Hepatocyte (in vitro differentiated cells): ENCODE data around the gene NKX1-1. TPM values are rescaled to one million over a fixed set of nuclear protein-coding genes. Genes with fewer than 3 reads are reported as not detected.

Experiments used
- DNase-seq: peaks from one replicate; pipeline ENCODE4 v3.0.0-alpha.2; 2016; ENCODE audit warnings: low spot score
- H2AFZ ChIP-seq: fragments of 200-600 bp; sonication (generic); 2 replicates; pipeline ENCODE4 v1.6.0; 2016; ENCODE audit warnings: antibody characterized with exemption, mild to moderate bottlenecking
- H3K27ac ChIP-seq: fragments of 200-600 bp; sonication (generic); 2 replicates; pipeline ENCODE4 v1.5.1; 2016; ENCODE audit warnings: mild to moderate bottlenecking
- H3K27me3 ChIP-seq: fragments of 200-600 bp; sonication (generic); 2 replicates; pipeline ENCODE4 v1.6.1; 2016
- H3K36me3 ChIP-seq: fragments of 200-600 bp; sonication (generic); replicated peaks from 2 replicates; pipeline ENCODE4 v1.5.1; 2016; ENCODE audit warnings: low read depth; ENCODE audit not compliant: insufficient read depth
- H3K4me1 ChIP-seq: fragments of 200-600 bp; sonication (generic); 2 replicates; pipeline ENCODE4 v1.5.1; 2016; ENCODE audit warnings: mild to moderate bottlenecking, moderate library complexity; ENCODE audit not compliant: insufficient read depth
- H3K4me2 ChIP-seq: fragments of 200-600 bp; sonication (generic); 2 replicates; pipeline ENCODE4 v1.6.0; 2016
- H3K4me3 ChIP-seq: fragments of 200-600 bp; sonication (generic); 2 replicates; pipeline ENCODE4 v1.5.1; 2016; ENCODE audit warnings: mild to moderate bottlenecking
- H3K79me2 ChIP-seq: fragments of 200-600 bp; sonication (generic); 2 replicates; pipeline ENCODE4 v1.6.0; 2017; ENCODE audit warnings: mild to moderate bottlenecking
- H3K9me2 ChIP-seq: fragments of 200-600 bp; sonication (generic); replicated peaks from 2 replicates; pipeline ENCODE4 v1.6.0; 2017; ENCODE audit warnings: mild to moderate bottlenecking; ENCODE audit not compliant: insufficient read depth
- H3K9me3 ChIP-seq: fragments of 200-600 bp; sonication (generic); 2 replicates; pipeline ENCODE4 v1.5.1; 2016; ENCODE audit warnings: low read depth, mild to moderate bottlenecking
- H4K20me1 ChIP-seq: fragments of 200-600 bp; sonication (generic); 2 replicates; pipeline ENCODE4 v1.6.0; 2016; ENCODE audit warnings: mild to moderate bottlenecking; ENCODE audit not compliant: insufficient read depth, poor library complexity, severe bottlenecking
- CTCF ChIP-seq: fragments of 200-600 bp; sonication (generic); IDR thresholded peaks from 2 replicates; pipeline ENCODE4 v1.5.1; 2016; ENCODE audit warnings: antibody characterized with exemption, mild to moderate bottlenecking; ENCODE audit not compliant: poor library complexity
- EZH2 ChIP-seq: fragments of 200-600 bp; sonication (generic); IDR thresholded peaks from 2 replicates; pipeline ENCODE4 v1.6.1; 2016; ENCODE audit warnings: antibody characterized with exemption, mild to moderate bottlenecking, borderline replicate concordance
- EZH2phosphoT487 ChIP-seq: fragments of 200-600 bp; sonication (generic); IDR thresholded peaks from one replicate; pipeline ENCODE4 v1.6.1; 2018; ENCODE audit warnings: antibody characterized with exemption, mild to moderate bottlenecking, low read depth, moderate library complexity; ENCODE audit not compliant: unreplicated experiment, severe bottlenecking
- WGBS: methylation state at CpG from one replicate; pipeline ENCODE4 v1.1.6; 2016; ENCODE audit warnings: low lambda C conversion rate; ENCODE audit errors: missing lambda C conversion rate; 5-methylcytosine and 5-hydroxymethylcytosine counted together
- polyA plus RNA-seq: library from polyadenylated mRNA; unstranded; fragments of >200 nt; fragmentation: Nextera tagmentation; extraction: Ambion mirVana; gene quantifications from 2 replicates; pipeline ENCODE4 v1.2.1, GENCODE V29; 2016
- total RNA-seq: library from RNA; depleted of rRNA; stranded (reverse); fragments of >200 nt; gene quantifications from 2 replicates; pipeline ENCODE4 v1.2.3, GENCODE V29; 2014

Gene NKX1-1
- total and polyA plus RNA-seq, 2 experiments from 2014 or later = not detected

- no peak for DNase-seq
- H3K4me3 ChIP-seq = no peak overlapping the region
Measured at GRCh38 chr4:1371176-1372165, 34.8 kb downstream of the NKX1-1 start.

GRCh38 chr4:1370321-1371124 is 35.7 kb downstream of the NKX1-1 start:
- Histone ChIP-seq H3K27me3 (no peaks in the 10 kb centered on the region), H3K4me3 (no peak overlapping the region), H3K4me2 (no peak overlapping the region), H3K9me2 (no peaks in the 10 kb centered on the region), H2AFZ (no peak overlapping the region), H4K20me1 (no peaks in the 10 kb centered on the region), H3K36me3 (no peaks in the 10 kb centered on the region), H3K4me1 (no peaks in the 10 kb centered on the region), H3K9me3 (no peaks in the 10 kb centered on the region), H3K79me2 (no peaks in the 10 kb centered on the region), H3K27ac (no peak overlapping the region)
- DNase-seq = no peak
- 94% methylated on average over 29 of the region's 29 CpGs for WGBS
- TF ChIP-seq CTCF (no peak), EZH2phosphoT487 (no peak), EZH2 (no peak)

More at GRCh38 chr4:1371176-1372165, 34.8 kb downstream of the NKX1-1 start:
- WGBS = 93% methylated on average over 28 of the region's 28 CpGs
- H3K4me2 ChIP-seq = no peak overlapping the region
- no peaks in the 10 kb centered on the region for H3K79me2 ChIP-seq
- H3K4me1 ChIP-seq = no peaks in the 10 kb centered on the region
- H4K20me1 ChIP-seq = no peaks in the 10 kb centered on the region
- no peaks in the 10 kb centered on the region for H3K27me3 ChIP-seq
- TF ChIP-seq EZH2 (no peak), CTCF (no peak), EZH2phosphoT487 (no peak)
- no peak overlapping the region for H3K27ac ChIP-seq
- H3K36me3 ChIP-seq = no peaks in the 10 kb centered on the region
- H3K9me2 ChIP-seq = no peaks in the 10 kb centered on the region
- H2AFZ ChIP-seq = no peak overlapping the region
- H3K9me3 ChIP-seq = no peaks in the 10 kb centered on the region

DNA sequence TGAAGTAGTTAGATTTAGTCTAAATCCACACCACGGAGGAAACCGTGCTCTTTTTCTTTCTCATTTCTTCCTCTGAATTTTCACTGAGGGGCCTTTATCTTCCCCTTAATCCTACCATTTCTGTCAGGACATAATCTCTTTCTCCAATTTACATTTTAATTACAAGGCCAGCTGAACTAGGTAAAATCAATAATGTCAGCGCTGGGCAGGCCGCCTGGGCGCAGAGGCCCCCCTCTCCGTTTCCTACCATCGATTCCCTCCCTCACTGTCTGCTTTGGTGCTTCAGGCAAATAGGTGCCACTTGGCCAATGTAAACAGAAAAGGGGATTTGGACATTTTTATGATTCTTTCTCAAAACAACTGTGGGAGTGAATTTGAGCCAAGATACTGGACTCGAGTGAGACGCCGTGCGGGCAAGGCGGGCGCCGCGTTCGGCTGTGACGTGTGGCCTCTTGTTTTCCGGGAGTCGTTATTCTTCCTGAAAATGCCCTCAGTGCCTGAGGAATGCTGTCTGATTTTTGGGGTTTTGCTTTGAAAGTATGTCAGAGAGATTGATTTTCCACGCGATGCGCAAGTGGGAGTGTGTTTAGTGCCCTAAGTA is 36.7 kb downstream of the NKX1-1 start:
- H3K36me3 ChIP-seq = no peaks in the 10 kb centered on the region
- H2AFZ ChIP-seq = no peak overlapping the region
- H3K79me2 ChIP-seq = no peaks in the 10 kb centered on the region
- H3K27me3 ChIP-seq = no peaks in the 10 kb centered on the region
- 77% methylated on average over 22 of the region's 22 CpGs for WGBS
- H4K20me1 ChIP-seq = no peaks in the 10 kb centered on the region
- no peak overlapping the region for H3K27ac ChIP-seq
- DNase-seq = no peak
- no peaks in the 10 kb centered on the region for H3K9me2 ChIP-seq
- no peak overlapping the region for H3K4me3 ChIP-seq
- no peak for TF ChIP-seq EZH2phosphoT487
- no peak for TF ChIP-seq EZH2
- no peak for TF ChIP-seq CTCF
- H3K4me1 ChIP-seq = no peaks in the 10 kb centered on the region
- no peaks in the 10 kb centered on the region for H3K9me3 ChIP-seq
- H3K4me2 ChIP-seq = no peak overlapping the region
